Superior temporal gyrus (tissue), 1 donor: ENCODE results near the gene CAPZB.
"Not testable (repeated sequence)": the region's sequence is repeated elsewhere in the genome, so short reads cannot be mapped to it uniquely, and the experiment has no call there.

Source experiments
- DNase-seq: peaks from one replicate; pipeline ENCODE4 v3.0.0-alpha.2; 2016; ENCODE audit errors: extremely low spot score

The CAPZB gene

GRCh38 chr1:19497443-19497842 is 12.1 kb upstream of the CAPZB start:
- DNase-seq = not testable (repeated sequence)

GRCh38 chr1:19496527-19496874 is 11.2 kb upstream of the CAPZB start:
- no peak for DNase-seq

GRCh38 chr1:19495799-19496526 is 10.6 kb upstream of the CAPZB start:
- DNase-seq = no peak

- DNase-seq = no peak
Measured at GRCh38 chr1:19495000-19495656, 9.8 kb upstream of the CAPZB start.

- DNase-seq = no peak
Measured at GRCh38 chr1:19493547-19493946, 8.2 kb upstream of the CAPZB start.

GRCh38 chr1:19489996-19490395 is 4.7 kb upstream of the CAPZB start:
- DNase-seq = no peak

- no peak for DNase-seq
Measured at GRCh38 chr1:19488136-19488535, 2.8 kb upstream of the CAPZB start.

- no peak for DNase-seq
Measured at GRCh38 chr1:19484798-19485361, 459 bp downstream of the CAPZB start.

GRCh38 chr1:19484338-19484797 is 971 bp downstream of the CAPZB start:
- no peak for DNase-seq

GRCh38 chr1:19483691-19484090 is 1.6 kb downstream of the CAPZB start:
- no peak for DNase-seq

- no peak for DNase-seq
Measured at GRCh38 chr1:19483261-19483660, 2.1 kb downstream of the CAPZB start.

GRCh38 chr1:19481826-19482398 is 3.4 kb downstream of the CAPZB start:
- no peak for DNase-seq

GRCh38 chr1:19480282-19480681 is 5.1 kb downstream of the CAPZB start:
- DNase-seq = no peak

GRCh38 chr1:19479351-19480120 is 5.8 kb downstream of the CAPZB start:
- no peak for DNase-seq

GRCh38 chr1:19478322-19478721 is 7.0 kb downstream of the CAPZB start:
- no peak for DNase-seq

GRCh38 chr1:19477284-19478249 is 7.8 kb downstream of the CAPZB start:
- DNase-seq = no peak

GRCh38 chr1:19476450-19477190 is 8.7 kb downstream of the CAPZB start:
- DNase-seq = no peak

- no peak for DNase-seq
Measured at GRCh38 chr1:19475296-19475695, 10.0 kb downstream of the CAPZB start.

GRCh38 chr1:19472174-19472573 is 13.2 kb downstream of the CAPZB start:
- no peak for DNase-seq

GRCh38 chr1:19469004-19469403 is 16.3 kb downstream of the CAPZB start:
- no peak for DNase-seq
